Activated CD4-positive, CD25-positive, alpha-beta regulatory T cell (primary cell): Measurements from ENCODE around the gene CEMP1.

ENCODE experiments used
- DNase-seq, 4 experiments: peaks; one replicate each; lab custom pipeline; 2025; lab: John Stamatoyannopoulos, UW

The CEMP1 gene

GRCh38 chr16:2520097-2520783, 11.0 kb downstream of the CEMP1 start, which contains the start of gene AMDHD2:
Gene AMDHD2 (plus strand): TSS chr16:2520371. CDS start chr16:2520459, 88 bp downstream.
- peak; percentile 75 to 87 (median 82) for DNase-seq

- no peak for DNase-seq
These were observed 11.5 kb downstream of the CEMP1 start for GRCh38 chr16:2519711-2520080.

DNA sequence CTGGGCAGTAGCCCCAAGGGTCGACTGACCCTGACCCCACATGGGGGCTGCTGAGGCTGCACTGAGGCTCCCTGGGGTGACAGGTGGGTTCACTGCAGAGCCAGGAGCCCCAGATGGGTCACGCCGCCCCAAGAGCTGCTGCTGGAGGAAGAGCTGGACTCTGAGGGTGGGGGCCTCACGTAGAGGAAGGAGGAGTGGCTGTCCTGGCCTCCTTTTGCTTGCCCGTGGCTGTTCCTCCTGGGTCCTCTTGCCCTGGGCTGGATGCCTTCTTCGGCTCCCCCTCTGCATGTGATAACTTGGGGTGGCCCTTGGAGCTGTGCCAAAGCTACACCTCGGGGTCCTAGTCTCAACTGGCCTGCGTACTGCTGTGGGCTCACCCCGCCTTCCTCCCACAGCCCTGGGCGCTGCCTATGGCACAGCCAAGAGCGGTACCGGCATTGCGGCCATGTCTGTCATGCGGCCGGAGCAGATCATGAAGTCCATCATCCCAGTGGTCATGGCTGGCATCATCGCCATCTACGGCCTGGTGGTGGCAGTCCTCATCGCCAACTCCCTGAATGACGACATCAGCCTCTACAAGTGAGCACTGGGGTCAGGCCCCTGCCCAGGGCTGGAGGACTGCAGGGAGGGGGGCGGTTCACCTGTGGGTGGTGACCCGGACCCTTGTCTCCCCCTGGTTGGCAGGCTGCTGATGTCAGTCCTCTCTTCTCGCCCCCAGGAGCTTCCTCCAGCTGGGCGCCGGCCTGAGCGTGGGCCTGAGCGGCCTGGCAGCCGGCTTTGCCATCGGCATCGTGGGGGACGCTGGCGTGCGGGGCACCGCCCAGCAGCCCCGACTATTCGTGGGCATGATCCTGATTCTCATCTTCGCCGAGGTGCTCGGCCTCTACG, 12.1 kb downstream of the CEMP1 start:
- DNase-seq: no peak

DNA sequence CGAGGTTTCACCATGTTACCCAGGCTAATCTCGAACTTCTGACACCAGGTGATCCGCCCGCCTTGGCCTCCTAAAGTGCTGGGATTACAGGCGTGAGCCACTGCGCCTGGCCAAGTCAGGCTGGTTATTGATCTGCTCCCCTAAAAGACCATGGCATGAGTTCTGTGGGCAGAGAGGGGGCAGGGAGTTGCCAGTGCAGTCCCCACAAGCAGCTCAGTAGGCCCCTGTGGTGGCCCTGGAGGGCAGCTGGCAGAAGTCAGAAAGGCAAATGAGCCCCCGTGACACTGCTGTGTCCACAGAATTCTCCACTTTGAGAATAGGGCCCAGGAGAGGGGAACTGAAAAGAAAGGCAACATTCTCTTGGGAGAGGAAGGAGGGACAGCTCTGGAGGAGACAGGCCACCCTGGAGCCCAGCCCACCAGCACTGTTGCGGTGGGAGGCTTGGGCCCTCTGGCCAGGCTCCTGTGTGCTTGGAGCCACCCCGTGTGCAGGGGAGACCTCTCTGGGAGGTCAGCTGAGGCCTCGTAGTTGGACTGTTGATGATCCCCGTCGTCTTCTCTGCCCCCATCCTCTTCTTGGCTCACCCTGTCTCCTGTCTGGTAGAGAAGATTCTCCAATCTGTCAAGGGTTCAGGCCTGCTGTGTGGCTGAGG, 13.1 kb downstream of the CEMP1 start:
- DNase-seq: no peak

DNA sequence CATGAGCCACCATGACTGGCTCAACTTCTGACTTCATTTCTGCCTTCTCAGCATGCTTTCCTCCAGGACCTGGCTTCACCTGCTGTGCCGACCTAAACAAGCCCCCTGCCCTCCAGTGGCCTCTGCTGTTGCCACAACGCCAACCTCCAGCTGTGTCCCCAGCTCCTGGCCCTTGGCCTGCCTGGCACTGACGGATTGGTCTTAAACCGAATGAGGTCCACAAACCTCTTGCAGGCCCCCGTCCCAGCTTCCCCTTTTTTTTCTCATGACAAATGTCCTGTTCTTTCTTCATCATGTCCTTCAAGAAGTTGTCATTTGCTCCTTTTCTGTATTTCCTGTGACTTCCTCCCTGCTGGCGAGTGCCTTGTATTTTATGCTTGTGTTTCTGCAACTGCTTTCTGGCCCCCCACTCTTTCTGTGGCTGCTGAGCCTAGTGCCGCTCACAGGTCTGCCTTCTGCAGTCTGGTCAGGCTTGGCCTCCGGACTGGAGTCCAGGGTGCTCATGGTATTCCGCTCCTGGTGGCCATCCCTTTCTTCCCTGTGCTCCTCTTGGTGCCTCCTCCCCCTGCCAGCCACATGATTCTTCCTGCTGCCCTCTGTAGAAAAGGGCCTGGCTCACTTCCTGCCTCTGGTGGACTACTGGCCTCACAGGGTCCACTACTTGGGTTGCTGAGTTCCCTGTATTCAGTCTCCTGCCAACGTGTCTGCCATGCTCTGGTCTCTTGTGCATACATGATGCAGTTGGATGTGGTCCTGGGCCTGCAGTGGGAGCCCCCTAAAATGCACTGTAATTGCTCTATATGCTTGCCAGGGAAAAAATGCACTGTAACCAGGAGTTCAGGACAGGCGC, 14.6 kb downstream of the CEMP1 start:
- no peak for DNase-seq

DNA sequence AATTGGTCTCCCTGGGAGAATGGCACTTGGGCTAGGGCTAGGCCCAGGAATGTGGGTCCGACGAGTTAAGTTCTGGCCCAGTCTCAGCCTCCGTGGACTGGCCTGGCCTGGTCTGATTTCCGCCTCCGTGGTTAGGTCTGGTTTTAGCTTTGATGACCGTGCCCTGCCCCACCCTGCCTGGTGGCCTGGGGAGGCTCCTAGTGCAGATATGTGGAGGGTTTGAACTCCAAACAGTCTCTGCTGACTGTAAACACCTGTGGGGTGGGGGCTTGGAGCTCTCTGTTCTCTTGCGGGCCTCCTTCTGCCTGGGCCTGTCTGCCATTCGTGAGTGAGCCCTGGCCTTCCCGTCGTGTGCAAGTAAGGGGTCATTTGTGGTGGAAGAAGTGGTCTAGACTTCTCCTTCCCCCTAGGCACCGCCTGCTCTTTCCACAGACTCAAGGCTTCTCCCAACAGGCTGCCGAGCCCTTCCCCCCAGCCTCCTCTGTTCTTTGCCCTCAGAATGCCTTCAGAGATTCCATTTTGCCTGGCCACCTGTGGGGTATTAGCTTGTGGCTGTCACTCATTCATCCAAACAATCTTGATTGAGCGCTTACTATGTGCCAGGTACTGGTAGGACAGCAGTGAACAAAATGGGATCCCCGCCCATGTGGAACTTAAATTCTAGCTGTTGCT, 15.9 kb downstream of the CEMP1 start:
- DNase-seq: no peak

DNA sequence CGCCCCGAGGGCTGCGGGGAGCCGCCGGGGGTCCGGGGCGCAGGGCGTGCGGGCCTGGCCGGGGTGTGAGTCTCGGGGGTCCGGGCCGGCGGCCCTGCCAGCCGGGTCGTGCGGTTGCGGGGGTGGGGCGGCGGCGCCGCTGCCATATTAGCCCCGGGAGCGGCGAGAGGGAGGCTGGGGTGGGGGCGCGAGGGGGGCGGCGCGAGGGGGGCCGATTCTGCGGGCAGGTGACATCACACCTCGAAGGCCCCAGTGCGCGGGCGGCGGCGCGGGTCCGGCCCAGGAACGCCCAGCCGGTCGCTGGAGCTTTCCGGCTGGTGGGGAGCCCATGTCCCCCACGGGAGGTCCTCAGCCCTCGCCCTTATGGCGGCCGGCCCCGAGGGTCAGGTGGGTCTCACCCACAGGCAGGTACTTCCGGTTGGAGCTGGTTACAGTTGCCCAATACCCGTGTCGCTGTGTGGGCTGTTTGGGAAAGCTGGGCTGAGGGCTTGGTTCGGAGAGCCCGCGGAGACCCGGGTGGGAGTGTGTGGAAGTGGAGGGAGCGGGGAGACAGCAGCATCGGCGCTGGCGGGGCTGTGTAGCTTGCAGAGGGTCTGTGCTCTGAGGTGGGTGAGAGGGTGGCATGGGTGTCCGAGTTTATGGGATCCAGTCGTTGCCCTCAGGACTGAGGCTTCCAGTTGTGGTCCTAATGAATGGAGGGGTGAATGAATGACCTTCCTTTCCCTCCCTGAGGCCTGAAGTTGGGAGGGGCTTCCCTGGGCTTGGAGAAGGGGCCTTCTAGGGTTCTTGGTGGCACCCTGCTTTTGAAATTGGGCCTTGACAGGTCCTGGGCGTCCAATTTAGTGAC, 16.7 kb downstream of the CEMP1 start:
- DNase-seq: no peak

- peak; percentile 87 to 92 (median 89) for DNase-seq
These were observed 17.5 kb downstream of the CEMP1 start, which contains the start of gene ATP6V0C for GRCh38 chr16:2513405-2514332. Gene ATP6V0C (plus strand): TSS chr16:2513952. CDS start chr16:2514104, 152 bp downstream.

GRCh38 chr16:2512735-2513404, 18.3 kb downstream of the CEMP1 start:
- no peak for DNase-seq

GRCh38 chr16:2511996-2512734, 19.0 kb downstream of the CEMP1 start:
- no peak for DNase-seq

DNA sequence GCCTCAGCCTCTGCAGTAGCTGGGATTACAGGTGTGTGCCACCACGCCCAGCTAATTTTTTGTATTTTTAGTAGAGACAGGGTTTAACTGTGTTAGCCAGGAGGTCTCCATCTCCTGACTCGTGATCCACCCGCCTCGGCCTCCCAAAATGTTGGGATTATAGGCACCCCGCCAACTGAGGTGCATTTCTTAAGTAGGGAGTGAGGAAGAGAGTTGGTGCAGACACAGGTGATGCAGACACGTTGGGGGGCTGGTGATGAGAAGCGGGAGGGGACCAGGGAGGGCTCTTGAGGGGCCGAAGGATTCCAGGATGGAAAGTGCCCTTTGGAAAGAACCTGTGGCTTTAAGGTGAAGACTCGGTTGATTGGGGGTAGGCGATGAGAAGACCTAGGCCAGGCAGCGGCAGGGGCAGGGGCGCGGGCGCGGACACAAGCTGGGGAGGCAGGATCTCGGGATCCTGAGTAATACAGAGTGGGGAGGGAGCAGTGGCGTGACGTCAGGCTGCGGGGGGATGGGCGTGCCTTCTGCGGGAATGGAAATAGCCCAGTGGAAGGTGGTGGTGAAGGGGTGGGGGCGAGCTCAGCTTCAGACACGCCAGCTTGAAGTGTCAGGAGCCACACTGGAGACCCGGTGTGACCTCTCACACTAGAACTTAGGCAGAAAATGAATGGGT, 19.9 kb downstream of the CEMP1 start:
- no peak for DNase-seq

DNA sequence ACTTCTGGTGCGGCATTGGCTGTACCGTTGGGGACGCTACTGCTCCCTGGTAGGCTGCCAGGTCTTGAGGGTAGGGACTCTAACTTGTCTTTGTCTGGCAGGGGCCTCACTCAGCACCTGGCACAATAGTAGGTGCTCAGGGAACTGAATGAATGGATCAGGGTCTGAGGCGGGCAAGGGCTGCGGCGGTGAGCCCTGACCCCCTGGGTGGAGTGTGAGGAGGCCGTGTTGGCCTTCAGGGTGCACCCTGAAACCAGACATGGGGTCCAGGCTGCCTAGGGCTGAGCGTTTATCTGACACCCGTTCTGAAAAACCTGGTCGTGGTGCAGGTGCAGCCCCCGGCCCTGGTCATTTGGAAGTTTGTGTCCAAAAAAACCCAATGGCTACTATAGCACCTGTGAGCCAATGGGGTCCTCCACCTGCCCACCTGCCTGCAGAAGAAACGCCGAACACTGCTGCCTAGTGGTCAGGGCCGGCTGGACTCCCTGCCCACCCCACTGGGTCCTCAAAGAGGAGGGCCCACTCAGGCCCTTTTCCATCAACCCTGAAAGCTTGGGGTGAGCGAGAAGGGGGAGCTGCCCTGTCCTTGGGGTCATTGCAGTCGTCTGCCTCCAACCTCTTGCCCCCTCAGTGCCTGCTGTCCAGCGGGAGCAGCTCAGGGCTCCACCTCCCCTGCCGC, 22.3 kb downstream of the CEMP1 start:
- DNase-seq: no peak

- no peak for DNase-seq
These were observed 23.5 kb downstream of the CEMP1 start for GRCh38 chr16:2507665-2508064.

GRCh38 chr16:2507052-2507659, 24.1 kb downstream of the CEMP1 start:
- no peak for DNase-seq

- no peak for DNase-seq
These were observed 25.5 kb downstream of the CEMP1 start for GRCh38 chr16:2505695-2506094.
